A673 (cell line): ENCODE data around the gene IFNGR2. TPM values are rescaled to one million over a fixed set of nuclear protein-coding genes. Genes with fewer than 3 reads are reported as not detected.

Experiments
- BruUV-seq: library from RNA; stranded (reverse); fragments of 400-500 nt; replicated peaks from 2 replicates; lab custom pipeline; 2021; lab: Mats Ljungman, UMichigan
- CTCF ChIA-PET: fragments of 300-600 bp; sonication (Branson Sonifier 250); formaldehyde crosslinking; loops from one replicate; lab custom pipeline; 2022; ENCODE audit warnings: antibody characterized with exemption; lab: Charles Lee
- POLR2A ChIA-PET: fragments of 300-600 bp; sonication (Branson Sonifier 250); formaldehyde crosslinking; loops from one replicate; lab custom pipeline; 2022; ENCODE audit warnings: antibody characterized with exemption; ENCODE audit not compliant: low non-redundant PET; lab: Charles Lee
- DNase-seq: peaks from one replicate; pipeline ENCODE4 v3.0.0-alpha.2; 2015; ENCODE audit warnings: low spot score
- H3K27ac ChIP-seq: fragments of 200-600 bp; sonication (generic); 2 replicates; pipeline ENCODE4 v1.5.1; 2016; ENCODE audit warnings: mixed run types, low read depth, mild to moderate bottlenecking, mixed read lengths, antibody characterized with exemption, low read length; ENCODE audit not compliant: poor library complexity, severe bottlenecking
- H3K27me3 ChIP-seq: fragments of 200-600 bp; sonication (generic); replicated peaks from 2 replicates; pipeline ENCODE4 v1.6.1; 2017; ENCODE audit warnings: mixed run types, low read depth, mild to moderate bottlenecking, mixed read lengths, antibody characterized with exemption, low read length; ENCODE audit not compliant: insufficient read depth, poor library complexity
- H3K36me3 ChIP-seq: fragments of 200-600 bp; sonication (generic); 2 replicates; pipeline ENCODE4 v1.6.1; 2016; ENCODE audit warnings: mixed run types, mild to moderate bottlenecking, mixed read lengths, antibody characterized with exemption, low read length; ENCODE audit not compliant: insufficient read depth, poor library complexity, severe bottlenecking
- H3K4me1 ChIP-seq: fragments of 200-600 bp; sonication (generic); 2 replicates; pipeline ENCODE4 v1.6.1; 2017; ENCODE audit warnings: mixed run types, mild to moderate bottlenecking, mixed read lengths, antibody characterized with exemption, low read length; ENCODE audit not compliant: insufficient read depth, poor library complexity, severe bottlenecking
- H3K4me3 ChIP-seq: fragments of 200-600 bp; sonication (generic); 2 replicates; pipeline ENCODE4 v1.5.1; 2016; ENCODE audit warnings: low read depth, mixed run types, mild to moderate bottlenecking, mixed read lengths, low read length; ENCODE audit not compliant: poor library complexity, severe bottlenecking
- H3K9me3 ChIP-seq: fragments of 200-600 bp; sonication (generic); 2 replicates; pipeline ENCODE4 v1.6.1; 2016; ENCODE audit warnings: mixed run types, low read depth, mild to moderate bottlenecking, mixed read lengths, antibody characterized with exemption, low read length; ENCODE audit not compliant: poor library complexity, severe bottlenecking
- CTCF ChIP-seq: fragments of 300-800, 200-600 bp; sonication (generic); conservative IDR thresholded peaks from 2 replicates; pipeline ENCODE4 v1.5.1; 2017; ENCODE audit warnings: low read depth, mild to moderate bottlenecking, antibody characterized with exemption, low read length, moderate library complexity, mixed read lengths
- EZH2 ChIP-seq: fragments of 200-600 bp; sonication (generic); IDR thresholded peaks from 2 replicates; pipeline ENCODE4 v1.6.1; 2017; ENCODE audit warnings: borderline replicate concordance, low read depth, mild to moderate bottlenecking, mixed read lengths, antibody characterized with exemption, low read length; ENCODE audit not compliant: poor library complexity, severe bottlenecking
- intact Hi-C: fragments of 100-400 bp; cut with micrococcal nuclease; formaldehyde crosslinking; loops from one replicate; pipeline ENCODE4 v1.10.0; 2022; ENCODE audit not compliant: unreplicated experiment
- total RNA-seq: library from RNA; stranded (reverse); gene quantifications from 2 replicates; pipeline ENCODE4 v1.2.3, GENCODE V29; 2021

IFNGR2 gene
- total RNA-seq, 1 experiment from 2014 or later = 48.9 TPM

DNA sequence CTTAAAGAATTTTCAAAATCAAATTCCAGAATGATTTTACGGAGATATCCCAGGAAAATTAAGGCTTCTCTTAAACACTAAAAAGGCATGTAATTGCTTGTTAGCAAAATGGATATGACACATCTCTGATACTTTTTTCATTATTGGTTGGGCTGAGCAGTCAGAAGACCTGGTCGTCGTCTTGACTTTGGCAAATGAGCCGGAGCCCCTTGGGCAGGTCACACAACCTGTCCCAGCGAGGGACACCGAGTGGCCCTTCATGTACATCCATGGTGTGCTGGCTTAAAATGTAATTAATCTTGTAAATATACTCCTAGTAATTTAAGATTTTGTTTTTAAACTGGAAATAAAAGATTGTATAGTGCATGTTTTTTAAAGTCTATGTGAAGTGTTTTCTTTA lies 33.9 kb downstream of the IFNGR2 start:
- CTCF ChIA-PET = no interaction called here
- Histone ChIP-seq H3K4me1 (peaks cover 8% of the 10 kb centered on the region), H3K36me3 (peaks cover 45% of the 10 kb centered on the region), H3K4me3 (no peak overlapping the region), H3K9me3 (no peaks in the 10 kb centered on the region), H3K27me3 (no peaks in the 10 kb centered on the region), H3K27ac (no peak overlapping the region)
- no peak for DNase-seq
- POLR2A ChIA-PET = no interaction called here
- no TSS peak for BruUV-seq
- intact Hi-C loops = no loop called here
- TF ChIP-seq CTCF (no peak), EZH2 (no peak)

DNA sequence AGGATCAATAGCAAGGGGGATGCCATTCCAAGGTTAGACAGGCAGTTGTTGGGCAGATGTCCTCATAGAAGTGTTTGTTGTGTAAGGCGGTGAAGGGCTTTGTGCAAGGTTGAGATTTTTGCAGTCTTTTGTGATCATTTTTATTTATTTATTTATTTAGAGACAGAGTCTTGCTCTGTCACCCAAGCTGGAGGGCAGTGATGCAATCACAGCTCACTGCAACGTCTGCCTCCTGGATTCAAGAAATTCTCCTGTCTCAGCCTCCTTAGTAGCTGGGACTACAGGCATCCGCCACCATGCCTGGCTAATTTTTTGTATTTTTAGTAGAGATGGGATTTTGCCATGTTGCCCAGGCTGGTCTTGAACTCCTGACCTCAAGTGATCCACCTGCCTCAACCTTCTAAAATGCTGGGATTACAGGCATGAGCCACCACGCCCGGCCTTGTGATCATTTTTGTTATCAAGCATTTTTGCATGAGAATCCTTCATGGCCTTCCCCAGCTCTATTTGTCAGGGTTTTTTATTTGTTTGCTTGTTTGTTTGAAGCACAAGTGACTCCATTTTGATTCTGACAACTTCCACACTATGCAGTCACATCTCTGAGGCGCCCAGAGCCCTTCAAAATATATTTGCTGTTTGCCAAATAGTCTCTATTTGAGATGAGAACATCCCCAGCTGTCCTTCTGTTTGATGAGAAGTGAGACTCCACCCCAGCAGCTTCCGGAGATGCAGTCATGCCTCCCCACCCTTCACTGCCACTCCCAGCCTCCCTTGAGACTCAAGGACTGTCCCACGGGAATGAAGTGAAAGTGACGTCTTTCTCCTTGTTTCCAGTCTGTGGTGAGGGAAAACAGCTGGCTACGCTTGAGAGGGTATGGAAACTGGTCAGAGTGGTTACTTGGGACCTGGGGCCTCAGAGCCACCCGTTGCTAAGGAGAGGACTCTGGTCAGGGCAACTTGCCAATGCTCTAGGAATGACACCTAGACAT lies 38.6 kb downstream of the IFNGR2 start:
- BruUV-seq = no TSS peak
- ChIA-PET CTCF (interaction anchor here (1.2 to 1.6 kb wide), 2 partner anchors 242 to 244 kb away, joined by 3 read pairs; no protein-coding TSS in a partner anchor), POLR2A (no interaction called here)
- no peak overlapping the region for H3K4me3 ChIP-seq
- H3K27me3 ChIP-seq = no peaks in the 10 kb centered on the region
- intact Hi-C loops = loop anchor here (10.0 kb wide), 1 partner anchor 447 kb away; no protein-coding TSS in a partner anchor
- no peaks in the 10 kb centered on the region for H3K9me3 ChIP-seq
- H3K27ac ChIP-seq = no peak overlapping the region
- H3K36me3 ChIP-seq = peaks cover 14% of the 10 kb centered on the region
- DNase-seq = peak; percentile 91
- peaks cover 11% of the 10 kb centered on the region for H3K4me1 ChIP-seq
- TF ChIP-seq CTCF = no peak
- TF ChIP-seq EZH2 = no peak

DNA sequence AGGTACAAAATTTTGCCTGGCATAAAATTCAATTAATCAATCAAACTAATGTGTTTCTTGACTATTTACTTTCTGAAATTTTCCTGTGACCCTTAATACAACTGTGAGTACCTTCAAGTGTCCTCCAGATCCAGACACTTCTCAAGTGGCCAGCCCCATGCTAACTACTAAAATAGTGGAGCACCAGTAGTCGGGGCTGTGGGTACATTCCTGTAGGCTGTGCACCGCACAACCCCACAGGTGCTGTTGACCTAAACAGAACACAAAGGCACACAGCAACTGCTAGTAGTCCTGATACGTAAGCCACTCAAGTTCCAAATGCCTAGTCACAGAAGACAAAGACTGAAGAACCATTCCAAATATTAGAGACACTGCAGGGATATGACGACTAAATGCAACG lies 40.0 kb downstream of the IFNGR2 start:
- intact Hi-C loops = loop anchor here (10.0 kb wide), 1 partner anchor 448 kb away; no protein-coding TSS in a partner anchor
- Histone ChIP-seq H3K36me3 (peaks cover under 1% of the 10 kb centered on the region), H3K4me3 (no peak overlapping the region), H3K4me1 (peaks cover 11% of the 10 kb centered on the region), H3K9me3 (no peaks in the 10 kb centered on the region), H3K27me3 (no peaks in the 10 kb centered on the region), H3K27ac (no peak overlapping the region)
- no TSS peak for BruUV-seq
- ChIA-PET POLR2A (no interaction called here), CTCF (no interaction called here)
- DNase-seq = no peak
- no peak for TF ChIP-seq EZH2
- no peak for TF ChIP-seq CTCF
